Measurements from ENCODE around the gene ORAI3. TPM values are rescaled to one million over a fixed set of nuclear protein-coding genes. Genes with fewer than 3 reads are reported as not detected.

ORAI3 gene
- total and polyA plus RNA-seq, 2 of the 13 experiments (the other 11 are each of a cell fraction or from before 2014, with no cell fraction given): 11.4 to 32.0 TPM

DNA sequence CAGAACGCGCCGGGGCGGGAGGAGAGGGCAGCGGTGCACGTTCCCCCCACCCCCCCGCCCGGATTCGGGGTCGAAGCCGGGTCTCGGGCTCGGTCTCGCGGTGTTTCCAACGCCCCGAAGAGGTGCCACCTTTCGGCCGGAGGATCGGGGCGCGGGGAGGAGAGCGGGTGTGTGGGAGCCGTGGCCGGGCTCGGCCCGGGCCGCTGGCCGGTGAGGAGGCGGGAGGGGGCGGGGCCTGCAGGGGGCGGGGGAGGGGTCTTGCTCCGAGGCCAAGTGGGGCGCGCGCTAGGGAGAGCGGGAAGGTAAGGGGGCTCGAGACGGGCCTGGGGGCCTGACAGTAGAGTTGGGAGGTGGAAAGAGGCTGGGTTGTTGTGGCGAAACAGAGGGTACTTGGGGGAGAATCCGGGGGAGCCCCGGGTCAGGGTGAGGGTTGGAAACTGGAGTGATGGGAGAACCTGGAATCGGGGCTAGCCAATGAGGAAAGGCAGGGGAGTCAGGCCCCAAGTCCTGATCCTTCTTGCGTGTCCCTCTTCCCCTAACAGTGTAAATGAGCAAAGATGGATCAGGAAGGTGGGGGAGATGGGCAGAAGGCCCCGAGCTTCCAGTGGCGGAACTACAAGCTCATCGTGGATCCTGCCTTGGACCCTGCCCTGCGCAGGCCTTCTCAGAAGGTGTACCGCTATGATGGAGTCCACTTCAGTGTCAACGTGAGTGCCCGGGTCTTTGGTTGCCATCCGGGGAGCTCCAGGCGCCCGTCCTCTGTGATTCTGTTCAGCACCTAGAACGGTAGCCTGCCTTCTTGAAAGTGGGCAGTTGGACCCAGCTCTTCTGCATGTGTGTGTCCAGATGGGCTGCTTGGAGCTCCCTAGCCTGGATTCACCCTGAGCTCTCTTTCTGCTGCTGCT lies 9.6 kb downstream of the ORAI3 start:
- peak overlapping the region; percentile 97 for H3K27ac ChIP-seq (ENCODE audit: extremely low read length, insufficient read depth, low read length)
- H3K4me1 ChIP-seq (ENCODE audit: insufficient read depth, low read length): peaks cover 48% of the 10 kb centered on the region
- intact Hi-C loops (cut with micrococcal nuclease; ENCODE audit: unreplicated experiment): loop anchor here (10.0 kb wide), 2 partner anchors 136 to 186 kb away; partner anchors contain the start of gene VKORC1
- ATAC-seq: peak; percentile 30
- H3K4me2 ChIP-seq (ENCODE audit: low read depth, low read length): peak overlapping the region; percentile 99
- peaks cover 5% of the 10 kb centered on the region; the same call in 1 of the 2 replicates for H4K20me1 ChIP-seq (ENCODE audit: insufficient read depth, low read length)
- ChIA-PET POLR2A (interaction anchor here (0.6 to 1.4 kb wide), 5 partner anchors 12 to 159 kb away, joined by 3 to 4 read pairs (median 3); partner anchors contain the start of gene KAT8), CTCF (ENCODE audit: low intra/inter-chr PET ratio, low total read pairs) (no interaction called here)
- BruUV-seq (replicated peaks): no TSS peak
- H2AFZ ChIP-seq (ENCODE audit: low read length): no peak overlapping the region
- peaks cover 15% of the 10 kb centered on the region for H3K79me2 ChIP-seq (ENCODE audit: insufficient read depth, low read length)
- 15% methylated on average over 42 of the region's 55 CpGs for WGBS (ENCODE audit: low lambda C conversion rate)
- no peak for FAIRE-seq
- no peaks in the 10 kb centered on the region for H3K9me3 ChIP-seq (ENCODE audit: low read length)
- in situ Hi-C loops (cut with HindIII; ENCODE audit: extremely low pct_ligation_motif_present, low pct_unique_long_range_greater_than_20kb): no loop called here
- H3K36me3 ChIP-seq (replicated peaks in 1 of 2; ENCODE audit: control insufficient read depth in 1 of 2, insufficient read depth in 2 of 2, low read length in 2 of 2): peaks cover 27 to 46% of the 10 kb centered on the region in 2 experiments
- peak; percentile 71 for DNase-seq (ENCODE audit: low spot score)
- peak overlapping the region; percentile 84 to 98 (median 93) for H3K4me3 ChIP-seq (replicated peaks in 1 of 3; ENCODE audit: insufficient read depth in 1 of 3, low read depth in 2 of 3, low read length in 3 of 3)
- H3K27me3 ChIP-seq (ENCODE audit: control insufficient read depth in 1 of 2, insufficient read depth in 2 of 2, low read length in 2 of 2): no peaks in the 10 kb centered on the region; a peak in 1 of 5 replicates
- peak overlapping the region; percentile 100 for H3K9ac ChIP-seq (ENCODE audit: insufficient read depth, low read depth, low read length)
- TF ChIP-seq, protein P1, sequence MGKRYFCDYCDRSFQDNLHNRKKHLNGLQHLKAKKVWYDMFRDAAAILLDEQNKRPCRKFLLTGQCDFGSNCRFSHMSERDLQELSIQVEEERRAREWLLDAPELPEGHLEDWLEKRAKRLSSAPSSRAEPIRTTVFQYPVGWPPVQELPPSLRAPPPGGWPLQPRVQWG (CRISPR knock-in tag; IDR thresholded peaks at IDR 0.05; ENCODE audit: borderline replicate concordance, low read depth): no peak
- TF ChIP-seq ARNT (IDR thresholded peaks at IDR 0.05) (no peak), PCBP1 (IDR thresholded peaks at IDR 0.05; ENCODE audit: borderline replicate concordance, low read depth, low read length) (0 out of 2 replicates have a peak, but pooled peaks have one; percentile 37), NCOA2 (CRISPR knock-in tag; IDR thresholded peaks at IDR 0.05) (no peak; the same call in 1 of the 2 replicates), HOXA9 (CRISPR knock-in tag; IDR thresholded peaks at IDR 0.05; ENCODE audit: borderline replicate concordance) (0 out of 2 replicates have a peak, but pooled peaks have one; percentile 9), ZSCAN21 (CRISPR knock-in tag; IDR thresholded peaks at IDR 0.05; ENCODE audit: borderline replicate concordance) (no peak), GLI4 (CRISPR knock-in tag; IDR thresholded peaks at IDR 0.05; ENCODE audit: borderline replicate concordance) (0 out of 2 replicates have a peak, but pooled peaks have one; percentile 45), NFYB (CRISPR knock-in tag; IDR thresholded peaks at IDR 0.05) (0 out of 2 replicates have a peak, but pooled peaks have one; percentile 11), ZNF160 (CRISPR knock-in tag; IDR thresholded peaks at IDR 0.05) (peak; percentile 50; the same call in 1 of the 2 replicates), POLR2A (IDR thresholded peaks at IDR 0.05; ENCODE audit: insufficient read depth in 1 of 2, low read depth in 2 of 2, low read length in 2 of 2) (peak in 1 of 2 experiments; percentile 26; a peak in 1 of 4 replicates)
- TF ChIP-seq, protein P2, sequence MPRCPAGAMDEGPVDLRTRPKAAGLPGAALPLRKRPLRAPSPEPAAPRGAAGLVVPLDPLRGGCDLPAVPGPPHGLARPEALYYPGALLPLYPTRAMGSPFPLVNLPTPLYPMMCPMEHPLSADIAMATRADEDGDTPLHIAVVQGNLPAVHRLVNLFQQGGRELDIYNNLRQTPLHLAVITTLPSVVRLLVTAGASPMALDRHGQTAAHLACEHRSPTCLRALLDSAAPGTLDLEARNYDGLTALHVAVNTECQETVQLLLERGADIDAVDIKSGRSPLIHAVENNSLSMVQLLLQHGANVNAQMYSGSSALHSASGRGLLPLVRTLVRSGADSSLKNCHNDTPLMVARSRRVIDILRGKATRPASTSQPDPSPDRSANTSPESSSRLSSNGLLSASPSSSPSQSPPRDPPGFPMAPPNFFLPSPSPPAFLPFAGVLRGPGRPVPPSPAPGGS (CRISPR knock-in tag; IDR thresholded peaks at IDR 0.05): 0 out of 2 replicates have a peak, but pooled peaks have one; percentile 41
- TF ChIP-seq, protein P3, sequence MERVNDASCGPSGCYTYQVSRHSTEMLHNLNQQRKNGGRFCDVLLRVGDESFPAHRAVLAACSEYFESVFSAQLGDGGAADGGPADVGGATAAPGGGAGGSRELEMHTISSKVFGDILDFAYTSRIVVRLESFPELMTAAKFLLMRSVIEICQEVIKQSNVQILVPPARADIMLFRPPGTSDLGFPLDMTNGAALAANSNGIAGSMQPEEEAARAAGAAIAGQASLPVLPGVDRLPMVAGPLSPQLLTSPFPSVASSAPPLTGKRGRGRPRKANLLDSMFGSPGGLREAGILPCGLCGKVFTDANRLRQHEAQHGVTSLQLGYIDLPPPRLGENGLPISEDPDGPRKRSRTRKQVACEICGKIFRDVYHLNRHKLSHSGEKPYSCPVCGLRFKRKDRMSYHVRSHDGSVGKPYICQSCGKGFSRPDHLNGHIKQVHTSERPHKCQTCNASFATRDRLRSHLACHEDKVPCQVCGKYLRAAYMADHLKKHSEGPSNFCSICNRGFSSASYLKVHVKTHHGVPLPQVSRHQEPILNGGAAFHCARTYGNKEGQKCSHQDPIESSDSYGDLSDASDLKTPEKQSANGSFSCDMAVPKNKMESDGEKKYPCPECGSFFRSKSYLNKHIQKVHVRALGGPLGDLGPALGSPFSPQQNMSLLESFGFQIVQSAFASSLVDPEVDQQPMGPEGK (CRISPR knock-in tag; IDR thresholded peaks at IDR 0.05): peak; percentile 68
- TF ChIP-seq, protein P4, sequence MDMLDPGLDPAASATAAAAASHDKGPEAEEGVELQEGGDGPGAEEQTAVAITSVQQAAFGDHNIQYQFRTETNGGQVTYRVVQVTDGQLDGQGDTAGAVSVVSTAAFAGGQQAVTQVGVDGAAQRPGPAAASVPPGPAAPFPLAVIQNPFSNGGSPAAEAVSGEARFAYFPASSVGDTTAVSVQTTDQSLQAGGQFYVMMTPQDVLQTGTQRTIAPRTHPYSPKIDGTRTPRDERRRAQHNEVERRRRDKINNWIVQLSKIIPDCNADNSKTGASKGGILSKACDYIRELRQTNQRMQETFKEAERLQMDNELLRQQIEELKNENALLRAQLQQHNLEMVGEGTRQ (IDR thresholded peaks at IDR 0.05; ENCODE audit: low read depth, low read length): no peak
- TF ChIP-seq, protein P4 (CRISPR knock-in tag; IDR thresholded peaks at IDR 0.05; ENCODE audit: borderline replicate concordance): 0 out of 2 replicates have a peak, but pooled peaks have one; percentile 5
- TF ChIP-seq, protein P5, sequence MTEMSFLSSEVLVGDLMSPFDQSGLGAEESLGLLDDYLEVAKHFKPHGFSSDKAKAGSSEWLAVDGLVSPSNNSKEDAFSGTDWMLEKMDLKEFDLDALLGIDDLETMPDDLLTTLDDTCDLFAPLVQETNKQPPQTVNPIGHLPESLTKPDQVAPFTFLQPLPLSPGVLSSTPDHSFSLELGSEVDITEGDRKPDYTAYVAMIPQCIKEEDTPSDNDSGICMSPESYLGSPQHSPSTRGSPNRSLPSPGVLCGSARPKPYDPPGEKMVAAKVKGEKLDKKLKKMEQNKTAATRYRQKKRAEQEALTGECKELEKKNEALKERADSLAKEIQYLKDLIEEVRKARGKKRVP (CRISPR knock-in tag; IDR thresholded peaks at IDR 0.05): no peak
